GM21717 (cell line): ENCODE measurements around the gene MAGEF1.

Source experiments
- ATAC-seq: cut with Tn5 transposase; IDR thresholded peaks from one replicate; pipeline ENCODE4 v1.9.1; 2021; ENCODE audit warnings: mild to moderate bottlenecking, moderate library complexity; ENCODE audit not compliant: unreplicated experiment

The MAGEF1 gene

DNA sequence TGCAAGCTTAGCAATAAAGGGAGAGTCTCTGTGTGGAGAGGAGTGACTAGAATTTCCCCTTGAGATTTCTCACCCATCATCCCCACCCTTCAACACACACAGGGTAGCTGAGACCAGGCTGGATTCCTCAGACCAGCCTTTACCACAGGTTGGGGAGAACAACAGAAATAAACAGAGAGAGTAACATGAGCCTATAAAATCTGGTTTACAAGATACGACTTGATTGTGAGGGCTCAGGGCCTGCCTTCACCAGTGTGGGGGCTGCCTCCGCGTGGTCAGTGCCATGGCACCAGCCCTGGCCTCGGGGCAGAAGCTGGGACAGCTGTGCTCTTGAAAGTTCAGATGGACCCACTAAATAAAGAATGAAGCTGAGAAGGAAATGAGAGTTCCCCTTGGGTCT is 14.6 kb upstream of the MAGEF1 start:
- no peak for ATAC-seq

DNA sequence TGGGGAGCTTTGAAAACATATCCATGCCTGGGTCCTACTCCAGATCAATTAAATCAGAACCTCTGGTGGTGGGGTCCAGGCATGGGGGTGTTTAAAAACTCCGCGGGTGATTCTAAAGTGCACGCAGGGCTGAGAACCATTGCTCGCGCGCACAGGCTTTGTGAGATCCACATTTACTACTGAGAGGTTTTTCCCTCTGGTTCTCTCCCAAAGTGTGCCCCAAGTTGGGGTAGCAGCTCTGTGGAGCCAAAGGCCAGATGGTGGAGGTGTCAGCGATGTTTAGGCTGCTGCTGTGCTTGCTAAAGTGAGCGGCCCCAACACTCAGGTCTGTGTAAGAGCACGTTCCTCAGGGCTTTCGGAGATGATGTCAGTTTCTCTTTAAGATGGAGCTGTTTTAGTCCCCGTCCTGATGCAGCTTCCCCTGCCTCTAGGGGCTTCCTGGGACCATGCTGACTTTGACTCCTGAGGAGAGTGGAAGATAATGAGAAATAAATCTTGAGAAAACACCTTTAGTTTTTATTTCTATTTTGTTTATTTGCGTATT is 13.4 kb upstream of the MAGEF1 start:
- no peak for ATAC-seq

- ATAC-seq: no peak
These were observed 12.8 kb upstream of the MAGEF1 start for GRCh38 chr3:184724699-184725098.

DNA sequence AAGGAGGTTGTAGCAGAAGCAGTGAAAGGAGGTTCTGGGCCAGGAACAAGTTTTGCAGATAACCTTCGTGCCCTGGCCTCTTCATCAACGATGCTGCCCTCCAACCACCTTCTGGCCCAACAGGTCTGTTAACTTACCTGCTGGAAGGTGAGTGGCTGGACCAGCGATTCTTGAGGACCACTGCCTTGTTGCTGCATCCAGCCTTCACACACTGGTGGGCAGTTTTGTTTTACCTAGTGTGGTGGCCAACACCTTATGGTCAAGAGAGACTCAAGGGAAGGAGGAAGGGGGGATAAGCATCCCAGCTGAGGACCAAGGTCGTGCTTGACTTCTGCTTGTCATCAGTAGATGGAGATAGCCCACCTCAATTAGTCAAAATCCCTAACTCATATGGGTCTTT is 7.8 kb upstream of the MAGEF1 start:
- no peak for ATAC-seq

DNA sequence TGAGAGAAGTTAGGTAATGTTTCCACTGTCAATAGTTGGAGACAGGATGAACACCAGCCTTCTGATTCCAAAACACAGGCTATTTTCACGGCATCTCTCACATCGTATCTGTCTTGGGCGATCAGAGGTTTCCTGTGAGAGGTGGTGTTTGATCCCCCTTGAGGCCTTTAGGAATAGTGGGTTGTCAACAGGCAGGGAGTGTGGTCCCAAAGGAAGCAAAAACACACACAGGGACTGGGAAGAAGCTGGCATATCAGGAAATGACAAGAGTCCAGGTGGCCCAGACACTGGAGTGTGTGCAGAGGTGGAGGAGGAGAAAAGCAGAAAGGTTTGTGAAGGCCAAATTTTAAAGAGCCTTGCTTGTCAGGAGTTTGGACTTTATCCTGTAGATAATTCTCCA is 6.6 kb upstream of the MAGEF1 start:
- ATAC-seq: no peak

GRCh38 chr3:184717399-184717983 is 5.6 kb upstream of the MAGEF1 start:
- no peak for ATAC-seq

DNA sequence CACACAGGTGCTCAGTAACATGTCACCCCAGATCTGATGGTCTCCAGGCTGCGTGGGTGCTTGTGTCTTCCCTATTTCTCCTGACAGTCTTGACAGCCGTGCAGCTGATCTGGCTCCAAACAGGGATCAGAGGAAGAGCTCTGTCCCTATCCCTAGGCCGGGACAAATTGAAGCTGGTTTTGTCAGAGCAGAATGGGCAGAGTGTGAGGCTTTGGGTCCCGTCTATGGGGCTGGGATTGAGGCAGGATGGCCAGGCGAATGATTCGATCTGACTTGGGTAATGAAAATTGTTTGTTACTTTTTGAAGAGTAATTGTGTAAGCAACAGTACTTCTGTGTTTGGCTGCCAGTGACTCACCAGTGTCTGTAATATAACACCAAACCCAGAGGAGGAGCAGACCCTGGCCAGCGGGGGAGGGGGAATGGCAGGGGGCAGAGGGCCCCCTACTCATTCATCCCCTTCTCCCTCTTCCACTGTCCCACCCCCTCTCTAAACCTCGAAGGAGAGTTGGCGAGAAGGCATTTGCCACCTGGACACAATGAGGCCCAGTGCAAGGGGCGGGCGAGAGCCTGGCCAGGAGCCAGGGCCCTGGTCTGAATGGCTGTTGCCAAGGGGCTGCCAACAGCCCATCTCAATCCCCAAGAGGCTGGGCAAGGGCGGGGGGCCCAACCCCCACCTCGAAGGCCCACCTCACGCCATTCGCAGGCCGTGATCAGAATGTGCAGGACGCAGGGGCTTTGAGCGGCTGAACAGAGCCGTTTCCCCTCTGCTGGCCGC is 4.9 kb upstream of the MAGEF1 start:
- ATAC-seq: no peak

GRCh38 chr3:184715943-184716621 is 4.2 kb upstream of the MAGEF1 start:
- no peak for ATAC-seq

- no peak for ATAC-seq
These were observed 1.7 kb upstream of the MAGEF1 start for GRCh38 chr3:184713521-184713920.

DNA sequence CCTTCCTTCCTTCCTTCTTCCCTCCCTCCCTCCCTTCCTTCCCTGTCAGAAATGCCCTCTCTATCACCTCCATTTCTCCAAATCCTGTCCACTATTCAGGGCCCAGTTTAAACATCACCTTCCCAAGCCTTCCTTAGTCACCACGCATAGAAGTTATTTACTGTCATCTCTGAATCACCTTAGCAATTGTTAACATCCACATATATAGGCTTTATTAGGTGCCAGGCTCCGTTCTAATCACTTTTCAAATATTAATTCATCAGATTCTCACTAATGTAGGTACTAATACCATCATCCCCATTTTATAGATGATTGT is 1.1 kb upstream of the MAGEF1 start:
- ATAC-seq: no peak

GRCh38 chr3:184712248-184713039 is 580 bp upstream of the MAGEF1 start:
- ATAC-seq: peak; percentile 26

DNA sequence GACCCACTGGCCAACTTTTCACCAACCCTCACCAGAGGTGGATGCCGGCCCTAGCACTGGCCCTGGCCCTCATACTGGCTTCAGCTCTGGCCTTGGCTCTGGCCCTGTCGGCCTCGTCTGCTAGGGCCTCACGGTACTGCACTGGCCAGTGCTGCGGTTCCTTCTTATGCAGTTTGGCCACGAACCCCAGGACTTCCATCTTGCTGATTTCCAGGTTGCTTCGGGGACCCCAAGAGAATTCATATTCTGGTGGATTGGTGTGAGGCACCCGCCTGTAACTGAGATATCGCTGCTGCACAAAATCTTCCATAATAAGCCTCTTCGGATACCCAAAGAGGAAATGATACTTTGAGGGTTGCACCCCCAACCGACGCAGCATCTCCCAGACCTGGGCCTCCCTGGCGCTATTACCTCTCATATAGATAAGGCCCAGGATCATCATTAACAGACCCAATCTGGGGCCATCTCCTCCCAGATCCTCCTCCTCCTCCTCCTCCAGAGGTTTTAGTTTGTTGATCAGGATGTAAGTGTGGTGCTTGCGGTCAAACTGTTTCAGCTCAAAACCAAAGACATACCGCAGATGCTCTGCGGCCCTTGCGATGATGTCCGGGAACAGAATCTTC is 883 bp downstream of the MAGEF1 start:
- ATAC-seq: peak; percentile 57

GRCh38 chr3:184703657-184704056 is 8.2 kb downstream of the MAGEF1 start:
- ATAC-seq: no peak

GRCh38 chr3:184700759-184701158 is 11.1 kb downstream of the MAGEF1 start:
- ATAC-seq: no peak

- no peak for ATAC-seq
These were observed 14.0 kb downstream of the MAGEF1 start for GRCh38 chr3:184697845-184698244.

- ATAC-seq: no peak
These were observed 15.2 kb downstream of the MAGEF1 start for GRCh38 chr3:184696697-184697096.

- no peak for ATAC-seq
These were observed 17.1 kb downstream of the MAGEF1 start for GRCh38 chr3:184694716-184695115.

DNA sequence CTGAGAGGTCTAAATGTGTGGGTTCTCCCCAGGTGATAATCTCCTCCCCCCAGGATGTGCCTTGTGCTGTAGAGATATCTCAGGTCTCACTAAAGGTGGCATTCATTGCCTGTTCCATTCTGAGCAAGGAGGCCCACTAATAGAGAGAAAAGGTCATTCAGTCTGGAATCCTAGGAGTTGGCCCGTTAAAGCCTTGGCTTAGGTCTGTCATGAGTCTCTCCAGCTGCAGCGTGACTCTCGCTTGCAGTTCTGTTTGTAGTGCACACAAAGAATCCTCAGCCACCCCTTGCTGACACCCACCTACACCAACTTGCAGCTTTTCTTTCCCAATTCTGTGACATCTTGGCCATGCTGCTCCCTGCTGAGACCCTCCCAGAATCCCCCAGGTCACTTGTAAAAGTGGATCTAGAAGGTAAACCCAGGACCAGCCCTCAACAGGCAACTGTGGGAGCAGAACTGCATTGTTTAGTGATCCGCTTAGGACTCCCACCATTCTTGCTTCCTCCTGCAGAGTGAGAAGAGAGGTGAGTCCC is 17.7 kb downstream of the MAGEF1 start:
- no peak for ATAC-seq

GRCh38 chr3:184693011-184693975 is 18.6 kb downstream of the MAGEF1 start:
- no peak for ATAC-seq
